ENCODE results near the gene TMSB15C.
"Not testable (repeated sequence)": the region's sequence is repeated elsewhere in the genome, so short reads cannot be mapped to it uniquely, and the experiment has no call there.

Gene TMSB15C

DNA sequence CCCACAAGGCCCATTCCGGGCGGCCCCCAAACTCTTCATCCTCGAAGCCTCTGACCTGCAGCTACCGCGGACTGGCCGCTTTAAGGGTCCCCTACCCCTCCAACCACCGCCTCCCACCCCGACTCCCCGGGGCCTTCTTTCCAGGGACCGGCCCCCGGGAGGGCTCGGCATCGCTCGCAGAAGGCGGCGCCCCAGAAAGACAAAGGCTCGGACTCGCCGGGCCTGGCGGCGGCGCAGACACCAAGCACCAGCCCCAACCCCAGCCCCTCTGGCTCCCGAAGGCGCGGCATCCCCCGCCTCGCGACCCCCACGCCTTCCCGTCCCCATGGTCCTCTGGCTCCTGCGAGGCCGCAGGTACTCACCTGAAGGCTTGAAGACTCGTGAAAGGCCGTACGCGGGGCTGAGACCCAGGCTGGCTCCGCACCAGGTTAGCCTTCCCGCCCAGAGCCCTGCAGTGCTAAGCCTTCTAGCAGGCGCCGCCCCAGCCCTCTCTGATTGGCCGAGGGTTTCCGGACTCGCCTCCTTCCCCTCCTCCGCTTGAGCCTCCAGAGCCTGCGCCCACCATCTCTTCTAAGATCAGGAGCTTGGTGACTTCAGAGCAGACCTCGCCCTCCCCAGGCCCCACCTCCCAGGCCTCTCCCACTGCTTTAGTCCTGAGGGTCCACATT is at the start of gene TMSB15C:
TMSB15C (minus strand) TSS at position 459 of the 668 bp plus-strand sequence.
- H3K27ac ChIP-seq; H3K9me3 ChIP-seq (ENCODE audit: low read depth, low read length); DNase-seq (ENCODE audit: low read depth, low spot score); H3K4me3 ChIP-seq; H3K36me3 ChIP-seq (ENCODE audit: insufficient read depth, low read length); H3K9ac ChIP-seq (ENCODE audit: insufficient read length): not testable (repeated sequence)

GRCh38 chrX:104122829-104123228 is 46.8 kb upstream of the TMSB15C start:
- DNase-seq (ENCODE audit: low read depth, low spot score): no peak
- H3K27ac ChIP-seq: no peak overlapping the region
- H3K4me3 ChIP-seq: no peak overlapping the region
- TF ChIP-seq POLR2AphosphoS5 (IDR thresholded peaks at IDR 0.05; ENCODE audit: borderline replicate concordance, low read depth, low read length) (no peak), FOXP2 (optimal IDR thresholded peaks at IDR 0.05; ENCODE audit: control extremely low read depth, extremely low read length, insufficient read depth) (no peak), EZH2 (IDR thresholded peaks at IDR 0.05) (no peak)
- no peak overlapping the region for H3K9ac ChIP-seq (ENCODE audit: insufficient read length)
- H3K9me3 ChIP-seq (ENCODE audit: low read depth, low read length): no peaks in the 10 kb centered on the region
- H3K36me3 ChIP-seq (ENCODE audit: insufficient read depth, low read length): no peaks in the 10 kb centered on the region

GRCh38 chrX:104118765-104119164 is 42.7 kb upstream of the TMSB15C start:
- no peak for DNase-seq (ENCODE audit: low read depth, low spot score)
- no peaks in the 10 kb centered on the region for H3K36me3 ChIP-seq (ENCODE audit: insufficient read depth, low read length)
- no peak overlapping the region for H3K4me3 ChIP-seq
- H3K27ac ChIP-seq: no peak overlapping the region
- TF ChIP-seq EZH2 (IDR thresholded peaks at IDR 0.05): no peak
- no peak for TF ChIP-seq FOXP2 (optimal IDR thresholded peaks at IDR 0.05; ENCODE audit: control extremely low read depth, extremely low read length, insufficient read depth)
- TF ChIP-seq POLR2AphosphoS5 (IDR thresholded peaks at IDR 0.05; ENCODE audit: borderline replicate concordance, low read depth, low read length): no peak
- H3K9me3 ChIP-seq (ENCODE audit: low read depth, low read length): no peaks in the 10 kb centered on the region
- no peak overlapping the region for H3K9ac ChIP-seq (ENCODE audit: insufficient read length)

GRCh38 chrX:104117759-104118158 is 41.7 kb upstream of the TMSB15C start:
- DNase-seq (ENCODE audit: low read depth, low spot score): no peak
- Histone ChIP-seq H3K27ac (no peak overlapping the region), H3K9me3 (ENCODE audit: low read depth, low read length) (no peaks in the 10 kb centered on the region), H3K9ac (ENCODE audit: insufficient read length) (no peak overlapping the region), H3K36me3 (ENCODE audit: insufficient read depth, low read length) (no peaks in the 10 kb centered on the region), H3K4me3 (no peak overlapping the region)
- TF ChIP-seq POLR2AphosphoS5 (IDR thresholded peaks at IDR 0.05; ENCODE audit: borderline replicate concordance, low read depth, low read length) (no peak), FOXP2 (optimal IDR thresholded peaks at IDR 0.05; ENCODE audit: control extremely low read depth, extremely low read length, insufficient read depth) (no peak), EZH2 (IDR thresholded peaks at IDR 0.05) (no peak)

DNA sequence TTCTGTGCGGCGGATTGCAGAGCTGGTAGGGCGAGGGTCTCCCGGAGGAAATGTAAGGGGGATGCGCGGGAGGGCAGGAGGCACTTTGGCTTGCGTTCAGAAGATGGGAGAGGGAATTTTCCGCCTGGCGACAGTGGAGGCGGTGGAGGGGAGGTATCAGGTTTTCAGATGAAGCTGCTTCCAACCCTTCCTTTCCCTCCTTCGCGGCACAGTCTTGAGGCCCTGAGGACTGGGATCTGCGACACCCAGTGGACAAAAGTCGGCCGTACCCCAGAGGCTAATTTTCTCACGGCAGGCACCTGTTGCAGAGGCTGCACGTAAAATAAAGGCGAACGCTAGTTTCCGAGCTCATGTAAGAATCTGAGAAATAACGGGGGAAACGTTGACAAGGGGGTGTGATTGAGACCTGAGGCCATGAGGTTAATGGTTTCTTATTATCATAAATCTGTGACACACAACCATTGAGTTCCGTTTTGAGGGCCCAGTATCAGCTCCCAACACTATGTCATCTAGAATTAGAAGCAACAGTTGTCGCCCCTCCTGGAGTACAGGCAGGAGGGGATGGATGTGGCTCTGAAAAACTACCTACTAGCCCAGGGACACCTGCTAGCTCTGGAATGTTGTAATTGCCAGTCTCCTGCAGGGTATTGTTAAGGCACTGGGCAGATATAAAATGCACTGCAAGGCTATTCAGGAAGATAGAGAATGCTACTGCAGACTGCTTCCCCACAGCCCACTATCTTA is 37.4 kb upstream of the TMSB15C start:
- H3K36me3 ChIP-seq (ENCODE audit: insufficient read depth, low read length): no peaks in the 10 kb centered on the region
- no peak overlapping the region for H3K27ac ChIP-seq
- H3K9me3 ChIP-seq (ENCODE audit: low read depth, low read length): no peaks in the 10 kb centered on the region
- H3K9ac ChIP-seq (ENCODE audit: insufficient read length): no peak overlapping the region
- DNase-seq (ENCODE audit: low read depth, low spot score): no peak
- TF ChIP-seq EZH2 (IDR thresholded peaks at IDR 0.05) (no peak), POLR2AphosphoS5 (IDR thresholded peaks at IDR 0.05; ENCODE audit: borderline replicate concordance, low read depth, low read length) (no peak), FOXP2 (optimal IDR thresholded peaks at IDR 0.05; ENCODE audit: control extremely low read depth, extremely low read length, insufficient read depth) (no peak)
- H3K4me3 ChIP-seq: no peak overlapping the region

- no peak within 1 kb of the TSS for H3K9ac ChIP-seq (ENCODE audit: insufficient read length)
- H3K27ac ChIP-seq: no peak within 1 kb of the TSS
- TF ChIP-seq POLR2AphosphoS5 (IDR thresholded peaks at IDR 0.05; ENCODE audit: borderline replicate concordance, low read depth, low read length): no peak
- peak; percentile 84 for TF ChIP-seq EZH2 (IDR thresholded peaks at IDR 0.05)
- no peak for TF ChIP-seq FOXP2 (optimal IDR thresholded peaks at IDR 0.05; ENCODE audit: control extremely low read depth, extremely low read length, insufficient read depth)
- no peaks in the 10 kb centered on the region for H3K9me3 ChIP-seq (ENCODE audit: low read depth, low read length)
- H3K36me3 ChIP-seq (ENCODE audit: insufficient read depth, low read length): no peaks in the 10 kb centered on the region
- H3K4me3 ChIP-seq: peak within 1 kb of the TSS; percentile 72
- DNase-seq (ENCODE audit: low read depth, low spot score): no peak
Observed at GRCh38 chrX:104112326-104112951, 36.4 kb upstream of the TMSB15C start, which contains the start of gene ZCCHC18. Gene ZCCHC18 (plus strand): TSS chrX:104112523. CDS start chrX:104114112, 1,589 bp downstream.

DNA sequence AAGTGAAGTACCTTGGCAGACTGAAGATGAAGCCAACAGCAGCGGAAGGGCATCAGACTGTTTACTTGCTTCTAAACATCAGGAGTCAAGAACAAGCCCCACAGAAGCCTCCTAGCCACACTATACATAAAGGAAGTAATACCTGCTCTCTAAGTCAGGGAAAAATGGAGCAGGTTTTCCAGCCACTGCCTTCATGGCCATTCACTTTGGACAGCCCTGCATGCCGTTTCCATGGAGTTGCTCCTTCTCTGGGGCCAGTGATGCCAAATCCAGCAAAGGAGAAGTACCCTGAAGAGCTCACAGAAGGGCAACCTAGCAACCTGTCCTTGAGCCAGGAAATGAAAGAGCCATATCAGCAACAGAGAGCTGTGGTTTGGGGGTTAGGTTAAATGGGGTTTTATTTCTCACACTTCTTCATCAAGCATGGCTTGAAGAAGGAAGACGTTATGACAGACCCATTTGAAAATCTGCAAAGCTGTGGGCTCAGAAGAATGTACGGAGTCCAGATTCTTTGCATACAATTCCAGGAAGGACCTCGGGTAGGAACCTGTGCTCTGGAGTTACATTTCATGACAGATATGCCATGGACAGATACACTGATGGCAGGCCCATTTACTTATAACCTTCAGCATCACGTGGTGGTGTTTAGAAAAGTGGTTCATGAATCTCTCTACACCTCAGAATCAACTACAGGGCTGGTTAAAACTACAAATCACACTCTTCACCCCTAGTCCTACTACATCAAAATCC is 34.6 kb upstream of the TMSB15C start:
- DNase-seq (ENCODE audit: low read depth, low spot score); H3K4me3 ChIP-seq; H3K27ac ChIP-seq; H3K36me3 ChIP-seq (ENCODE audit: insufficient read depth, low read length); H3K9me3 ChIP-seq (ENCODE audit: low read depth, low read length); H3K9ac ChIP-seq (ENCODE audit: insufficient read length): not testable (repeated sequence)

DNA sequence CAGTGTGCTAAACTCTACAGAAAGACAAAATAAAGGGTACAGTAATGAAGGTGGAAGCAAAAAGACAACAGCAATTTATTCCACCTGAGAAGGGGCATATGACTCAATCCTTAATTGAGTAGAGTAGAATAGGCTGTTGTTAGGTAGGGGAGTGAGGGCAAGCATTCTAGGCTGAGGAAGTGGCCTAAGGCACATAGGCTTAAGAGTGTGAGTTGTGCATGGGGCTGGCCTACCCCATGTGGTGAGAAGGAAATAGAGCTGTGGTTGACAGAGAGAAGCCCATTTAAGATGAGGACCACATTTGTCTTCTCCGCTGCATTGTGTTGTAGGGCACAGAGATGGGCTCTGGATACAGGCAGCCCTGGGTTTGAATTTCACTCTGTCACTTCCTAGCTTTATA is 32.9 kb upstream of the TMSB15C start:
- no peak overlapping the region for H3K27ac ChIP-seq
- H3K36me3 ChIP-seq (ENCODE audit: insufficient read depth, low read length): no peaks in the 10 kb centered on the region
- H3K9me3 ChIP-seq (ENCODE audit: low read depth, low read length): no peaks in the 10 kb centered on the region
- DNase-seq (ENCODE audit: low read depth, low spot score): no peak
- TF ChIP-seq FOXP2 (optimal IDR thresholded peaks at IDR 0.05; ENCODE audit: control extremely low read depth, extremely low read length, insufficient read depth): no peak
- no peak for TF ChIP-seq EZH2 (IDR thresholded peaks at IDR 0.05)
- TF ChIP-seq POLR2AphosphoS5 (IDR thresholded peaks at IDR 0.05; ENCODE audit: borderline replicate concordance, low read depth, low read length): no peak
- no peak overlapping the region for H3K4me3 ChIP-seq
- H3K9ac ChIP-seq (ENCODE audit: insufficient read length): no peak overlapping the region
